Stimulated activated CD4-positive, alpha-beta T cell treated with anti-CD3 and anti-CD28 coated beads, TNF-alpha, amount 100 ng/mL, for 1 hour (primary cell): ENCODE data around the gene PPP4R3A.
"Not testable (repeated sequence)": the region's sequence is repeated elsewhere in the genome, so short reads cannot be mapped to it uniquely, and the experiment has no call there.

Experiments
- DNase-seq, 3 donors: peaks; one replicate each; pipeline ENCODE4 v3.0.0-alpha.2; 2020; ENCODE audit warnings: low read depth in 3 of 3, low spot score in 1 of 3

The PPP4R3A gene

DNA sequence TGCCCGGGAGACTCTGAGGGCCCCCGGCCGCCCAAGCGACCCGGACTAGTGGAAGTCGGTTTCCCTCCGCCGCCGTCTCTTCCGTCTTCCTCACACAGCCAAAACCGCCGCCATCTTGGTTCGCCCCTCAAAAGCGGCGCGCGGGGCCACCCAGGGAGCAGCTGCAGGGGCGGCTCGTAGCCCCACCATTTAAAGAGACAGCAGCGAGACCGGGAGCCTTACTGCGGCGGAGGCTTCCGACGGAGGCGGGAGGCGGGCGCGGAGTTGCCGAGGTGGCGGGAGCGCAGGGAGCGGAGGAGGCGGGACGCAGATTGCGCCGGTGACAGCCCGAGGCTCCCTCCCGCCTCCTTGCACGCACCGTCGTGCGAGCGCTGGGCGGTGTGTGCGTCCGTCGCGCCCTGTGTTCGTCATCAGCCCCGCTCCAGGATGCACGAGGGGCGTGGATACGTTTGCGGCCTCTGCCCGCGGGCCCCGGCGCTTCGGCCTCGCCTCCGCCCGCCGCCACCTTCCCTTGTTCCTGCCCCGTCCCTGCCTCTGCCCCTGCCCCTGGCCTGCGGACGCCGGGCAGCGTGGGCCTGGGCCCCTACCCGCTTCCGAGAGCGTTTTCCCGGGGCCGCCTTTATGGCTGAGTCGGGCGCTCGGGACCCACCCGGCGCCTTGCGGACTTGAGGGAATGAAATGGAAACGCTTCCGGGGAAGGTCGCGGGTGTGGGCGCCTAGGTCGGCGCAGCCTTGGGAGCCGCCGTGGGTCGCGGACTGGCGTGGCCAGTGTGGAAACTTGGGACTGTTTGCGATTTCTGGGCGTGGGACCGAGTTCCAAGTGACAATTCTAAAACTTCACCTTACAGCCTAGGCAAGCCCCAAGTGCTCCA is at the start of gene PPP4R3A:
Gene PPP4R3A (minus strand): TSS at position 140 of the 872 bp plus-strand sequence. CDS start 663 bp downstream, outside the sequence.
- peak; percentile 76 to 87 (median 80) for DNase-seq

DNA sequence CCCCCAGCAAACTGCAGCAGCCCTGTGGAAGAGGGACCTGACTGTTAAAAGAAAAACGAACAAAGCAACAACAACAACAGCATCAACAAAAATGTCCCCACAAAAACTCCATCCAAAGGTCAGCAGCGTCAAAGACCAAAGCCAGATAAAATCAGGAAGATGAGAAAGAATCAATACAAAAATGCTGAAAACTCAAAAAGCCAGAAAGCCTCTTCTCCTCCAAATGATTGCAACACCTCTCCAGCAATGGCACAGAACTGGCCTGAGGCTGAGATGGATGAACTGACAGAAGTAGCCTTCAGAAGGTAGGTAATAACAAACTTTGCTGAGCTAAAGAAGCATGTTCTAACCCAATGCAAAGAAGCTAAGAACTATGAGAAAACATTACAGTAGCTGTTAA is 45.4 kb upstream of the PPP4R3A start:
- DNase-seq, result no peak

DNA sequence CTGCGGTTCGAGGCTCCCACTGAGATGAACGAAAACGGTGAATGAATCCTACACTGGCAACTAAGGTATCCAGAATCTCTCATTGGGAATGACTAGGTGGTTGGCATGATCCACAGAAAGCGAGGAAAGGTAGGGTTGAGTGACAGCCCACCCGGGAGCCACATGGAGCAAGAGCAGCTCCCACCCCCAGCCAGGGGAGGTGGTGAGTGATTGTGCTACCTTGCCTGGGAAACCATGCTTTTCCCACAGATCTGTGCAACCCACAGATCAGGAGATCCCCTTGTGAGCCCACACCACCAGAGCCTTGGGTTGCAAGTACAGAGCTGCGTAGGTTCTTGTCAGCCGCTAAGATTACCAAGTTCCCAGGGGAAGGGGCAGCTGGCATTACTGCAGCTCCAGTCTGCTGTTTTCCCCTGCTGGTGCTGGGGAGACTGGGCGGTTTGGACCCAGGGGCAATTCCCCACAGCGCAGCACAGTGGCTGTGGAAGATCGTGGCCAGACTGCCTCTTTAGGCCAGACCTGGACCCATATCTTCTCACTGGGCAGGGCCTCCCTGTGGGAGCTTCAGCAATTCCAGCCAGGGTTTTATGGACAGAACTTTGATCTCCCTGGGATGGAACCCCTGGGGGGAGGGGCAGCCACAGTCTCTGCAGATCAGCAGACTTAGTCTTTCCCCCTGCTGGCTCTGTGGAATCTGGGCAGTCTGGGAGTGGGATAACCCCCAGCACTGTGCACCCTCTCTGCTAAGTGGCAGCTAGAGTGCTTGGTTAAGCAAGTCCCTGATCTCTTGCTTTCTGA is 44.6 kb upstream of the PPP4R3A start:
- DNase-seq, result no peak

DNA sequence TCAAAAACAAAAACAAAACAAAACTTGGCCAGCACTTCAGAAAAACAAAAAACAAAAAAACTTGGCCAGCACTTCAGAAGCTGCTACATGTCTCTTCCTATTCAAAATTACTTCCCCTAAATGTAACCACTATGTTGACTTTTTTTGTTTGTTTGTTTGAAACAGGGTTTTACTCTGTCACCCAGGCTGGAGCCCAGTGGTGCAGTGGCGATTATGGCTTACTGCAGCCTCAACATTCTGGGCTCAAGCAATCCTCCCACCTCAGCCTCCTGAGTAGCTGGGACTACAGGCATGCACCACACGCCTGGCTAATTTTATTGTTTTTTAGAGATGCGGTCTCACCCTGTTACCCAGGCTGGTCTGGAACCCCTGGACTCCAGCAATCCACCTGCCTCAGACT is 38.0 kb upstream of the PPP4R3A start:
- no peak for DNase-seq

DNA sequence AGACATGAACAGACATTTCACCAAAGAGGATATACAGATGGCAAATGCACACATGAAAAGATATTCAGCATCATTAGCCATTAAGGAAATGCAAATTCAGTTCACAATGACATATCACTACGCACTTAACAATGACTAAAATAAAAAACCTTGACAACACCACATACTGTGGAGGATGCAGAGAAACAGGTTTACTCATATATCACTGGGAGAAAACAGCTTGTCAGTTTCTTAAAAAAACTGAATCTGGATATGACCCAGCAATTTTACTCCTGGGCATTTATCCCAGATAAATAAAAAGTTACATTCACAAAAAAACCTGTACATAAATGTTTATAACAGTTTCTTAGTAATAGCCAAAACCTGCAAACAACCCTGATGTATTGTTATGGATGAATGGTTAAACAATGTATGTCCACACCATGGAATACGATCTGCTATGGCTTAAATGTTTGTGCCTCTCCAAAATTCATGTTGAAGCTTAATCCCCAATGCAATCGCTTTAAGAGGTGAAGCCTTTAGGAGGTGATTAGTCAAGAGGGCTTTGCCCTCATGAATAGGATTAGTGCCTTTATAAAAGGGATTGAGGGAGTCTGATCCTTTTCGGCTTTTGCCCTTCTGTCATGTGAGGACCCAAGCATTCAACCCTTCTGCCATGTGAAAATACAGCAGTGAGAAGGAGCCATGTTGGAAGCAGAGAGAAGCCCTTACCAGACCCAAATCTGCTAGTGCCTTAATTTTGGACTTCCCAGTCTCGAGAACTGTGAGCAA is 36.0 kb upstream of the PPP4R3A start:
- DNase-seq, result no peak

DNA sequence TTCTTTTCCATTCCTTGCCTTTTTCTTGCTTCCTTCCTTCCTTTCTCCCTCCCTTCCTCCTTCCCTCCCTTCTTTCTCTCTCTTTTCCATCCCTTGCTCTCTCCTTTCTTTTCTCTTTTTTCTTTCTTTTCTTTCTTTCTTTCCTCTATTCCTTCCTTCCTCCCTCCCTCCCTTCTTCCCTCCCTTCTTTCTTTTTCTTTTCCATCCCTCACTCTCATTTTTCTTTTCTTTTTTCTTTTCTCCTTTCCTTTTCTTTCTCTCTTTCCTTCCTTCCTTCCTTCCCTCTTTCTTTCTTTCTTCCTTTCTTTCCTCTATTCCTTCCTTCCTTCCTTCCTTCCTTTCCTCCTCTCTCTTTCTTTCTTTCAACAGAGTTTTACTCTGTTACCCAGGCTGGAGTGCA is 35.1 kb upstream of the PPP4R3A start:
- no peak for DNase-seq

DNA sequence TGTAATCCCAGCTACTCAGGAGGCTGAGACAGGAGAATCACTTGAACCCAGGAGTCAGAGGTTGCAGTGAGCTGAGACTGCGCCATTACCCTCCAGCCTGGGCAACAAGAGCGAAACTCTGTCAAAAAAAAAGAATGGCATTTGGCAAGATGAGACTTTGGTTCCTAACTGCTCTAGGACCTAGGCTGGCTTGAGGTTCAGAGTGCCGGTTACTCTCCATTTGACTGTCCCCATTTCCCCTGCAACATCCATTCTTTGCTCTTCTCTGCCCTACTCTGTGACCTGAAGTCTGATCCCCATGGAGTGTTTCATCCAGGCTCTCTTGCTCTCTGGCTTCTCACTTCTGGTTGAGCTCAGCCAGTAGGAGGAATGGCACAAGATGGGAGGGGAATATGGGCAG is 26.2 kb upstream of the PPP4R3A start:
- DNase-seq, result no peak

DNA sequence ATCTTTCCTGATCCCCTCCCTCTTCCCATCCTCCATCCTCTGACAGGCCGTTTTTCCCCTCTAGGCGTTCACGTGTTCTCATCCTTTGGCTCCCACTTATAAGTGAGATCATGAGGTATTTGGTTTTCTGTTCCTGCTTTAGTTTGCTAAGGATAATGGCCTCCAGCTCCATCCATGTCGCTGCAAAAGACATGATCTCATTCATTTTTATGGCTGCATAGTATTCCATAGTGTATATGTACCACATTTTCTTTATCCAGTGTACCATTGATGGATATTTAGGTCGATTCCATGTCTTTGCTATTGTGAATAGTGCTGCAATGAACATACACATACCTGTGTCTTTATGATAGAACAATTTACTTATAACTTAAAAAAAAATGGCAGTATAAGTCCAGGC is 23.9 kb upstream of the PPP4R3A start:
- not testable (repeated sequence) for DNase-seq

DNA sequence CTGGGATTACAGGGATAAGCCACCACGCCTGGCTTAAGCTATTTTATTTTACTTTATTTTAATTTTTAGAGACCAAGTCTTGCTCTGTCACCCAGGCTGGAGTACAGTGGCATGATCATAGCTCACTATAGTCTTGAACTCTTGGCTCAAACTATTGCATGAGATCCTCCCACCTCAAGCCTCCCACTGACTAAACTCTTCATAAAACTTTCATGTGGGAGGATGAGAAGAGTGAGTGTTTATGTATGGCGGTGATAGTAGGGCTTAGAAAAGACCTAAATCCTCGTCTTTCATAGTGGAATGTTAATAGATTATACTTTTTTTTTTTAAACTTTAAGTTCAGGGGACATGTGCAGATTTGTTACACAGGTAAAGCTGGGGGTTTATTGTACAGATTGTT is 23.5 kb upstream of the PPP4R3A start:
- no peak for DNase-seq

DNA sequence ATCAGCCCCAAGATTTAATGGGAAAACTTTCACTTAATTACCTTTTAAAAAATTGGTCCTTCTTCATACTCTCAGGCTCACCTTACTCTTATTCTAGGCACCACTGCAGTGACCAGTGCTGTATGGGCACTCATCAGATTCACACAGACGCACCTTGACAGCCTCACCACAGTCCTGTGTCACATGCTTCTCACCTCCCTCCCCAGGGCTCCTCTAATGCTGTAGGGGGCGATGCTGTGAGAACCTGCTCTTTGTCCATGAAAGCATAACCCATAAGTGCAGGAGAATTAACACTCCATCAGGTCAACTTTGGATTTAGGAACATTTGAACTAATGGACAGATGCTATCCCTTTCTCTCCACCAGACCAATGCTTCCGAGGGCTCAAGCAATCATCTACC is 13.9 kb upstream of the PPP4R3A start:
- DNase-seq, result no peak

DNA sequence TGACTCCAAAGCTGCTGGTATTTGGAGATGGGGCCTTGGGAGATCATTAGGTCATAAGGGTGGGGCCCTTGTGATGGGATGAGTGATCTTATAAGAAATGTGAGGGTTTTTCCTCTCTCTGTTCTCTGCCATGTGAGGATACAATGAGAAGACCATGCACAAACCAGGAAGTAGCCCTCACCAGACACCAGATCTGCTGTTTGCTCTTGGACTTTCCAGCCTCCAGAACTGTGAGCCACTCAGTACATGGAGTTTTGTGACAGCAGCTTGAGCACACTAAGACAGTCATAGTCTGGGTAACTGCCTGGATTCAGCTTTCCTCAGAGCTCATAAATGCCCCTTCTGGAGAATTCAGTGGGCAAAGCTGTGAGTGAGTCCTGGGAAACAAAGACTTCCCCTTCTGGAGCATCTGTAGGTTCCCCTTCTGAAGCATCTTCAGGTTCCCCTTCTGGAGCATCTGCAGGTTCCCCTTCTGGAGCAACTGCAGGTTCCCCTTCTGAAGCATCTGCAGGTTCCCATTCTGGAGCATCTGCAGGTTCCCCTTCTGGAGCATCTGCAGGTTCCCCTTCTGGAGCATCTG is 11.0 kb upstream of the PPP4R3A start:
- no peak for DNase-seq

DNA sequence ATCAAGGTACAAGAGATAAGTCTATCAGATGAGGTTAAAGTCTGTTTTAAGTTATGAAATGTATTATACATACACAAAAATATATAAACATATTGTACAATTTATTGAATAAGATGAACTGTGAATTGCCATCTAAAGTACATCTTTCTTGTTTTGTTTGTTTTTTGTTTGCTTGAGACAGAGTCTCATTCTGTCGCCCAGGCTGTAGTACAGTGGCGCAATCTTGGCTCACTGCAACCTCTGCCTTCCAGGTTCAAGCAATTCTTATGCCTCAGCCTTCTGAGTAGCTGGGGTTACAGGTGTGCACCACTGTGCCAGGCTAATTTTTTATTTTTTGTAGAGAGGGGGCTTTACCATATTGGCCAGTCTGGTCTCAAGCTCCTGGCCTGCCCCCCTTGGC is 10.0 kb upstream of the PPP4R3A start:
- no peak for DNase-seq

DNA sequence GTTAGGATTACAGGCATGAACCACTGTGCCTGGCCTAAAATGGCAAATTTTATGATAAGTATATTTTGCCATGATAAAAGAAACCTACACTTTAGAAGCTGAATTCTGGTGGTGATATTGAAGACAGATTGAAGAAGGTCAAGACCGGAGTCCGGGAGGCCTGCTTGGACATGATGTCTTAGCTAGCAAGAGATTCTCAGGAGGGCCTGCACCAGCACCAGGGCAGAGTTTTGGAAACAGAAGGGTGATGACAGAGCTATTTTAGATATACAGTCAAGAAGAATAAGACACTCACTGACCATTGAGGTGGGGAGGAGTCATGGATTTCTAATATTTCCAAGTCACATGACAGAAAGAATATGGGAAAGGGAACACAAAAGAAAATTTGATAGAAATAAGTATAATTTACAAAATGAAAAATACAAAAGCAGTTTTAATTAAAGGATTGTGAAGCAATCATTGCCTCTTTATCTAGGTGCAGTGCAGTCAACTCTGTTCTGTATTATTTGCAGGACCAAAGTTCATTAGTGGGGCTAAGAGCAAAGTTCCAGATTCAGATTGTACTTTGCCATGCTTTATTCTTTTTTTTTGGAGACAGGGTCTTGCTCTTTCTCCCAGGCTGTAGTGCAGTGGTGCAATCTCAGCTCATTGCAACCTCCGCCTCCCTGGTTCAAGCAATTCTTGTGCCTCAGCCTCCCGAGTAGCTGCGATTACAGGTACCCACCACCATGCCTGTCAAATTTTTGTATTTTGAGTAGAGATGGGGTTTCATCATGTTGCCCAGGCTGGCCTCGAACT is 9.3 kb upstream of the PPP4R3A start:
- no peak for DNase-seq

DNA sequence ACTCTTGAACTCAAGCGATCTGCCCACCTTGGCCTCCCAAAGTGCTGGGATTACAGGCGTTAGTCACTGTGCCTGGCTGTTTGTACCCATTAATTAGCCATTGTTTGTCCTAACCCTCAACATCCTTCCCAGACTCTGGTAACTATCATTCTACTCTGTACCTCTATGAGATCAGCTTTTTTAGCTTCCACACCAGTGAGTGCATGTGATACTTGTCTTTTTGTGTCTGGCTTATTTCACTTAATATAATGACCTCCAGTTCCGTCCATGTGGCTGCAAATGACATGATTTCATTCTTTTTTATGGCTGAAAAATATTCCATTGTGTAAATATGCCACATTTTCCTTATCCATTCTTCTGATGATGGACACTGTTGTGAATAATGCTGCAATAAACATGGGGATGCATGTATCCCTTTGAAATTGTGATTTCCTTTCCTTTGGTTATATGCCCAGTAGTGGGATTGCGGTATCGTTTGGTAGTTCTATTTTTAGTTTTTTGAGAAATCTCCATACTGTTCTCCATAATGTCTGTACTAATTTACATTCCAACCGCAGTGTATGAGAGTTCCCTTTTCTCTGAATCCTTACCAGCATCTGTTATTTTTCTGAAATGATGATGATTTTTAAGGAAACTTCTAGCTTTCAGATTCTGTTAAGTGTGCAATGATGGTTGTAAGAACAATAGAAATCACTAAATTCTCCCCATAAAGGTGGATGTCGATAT is 6.7 kb upstream of the PPP4R3A start:
- no peak for DNase-seq

DNA sequence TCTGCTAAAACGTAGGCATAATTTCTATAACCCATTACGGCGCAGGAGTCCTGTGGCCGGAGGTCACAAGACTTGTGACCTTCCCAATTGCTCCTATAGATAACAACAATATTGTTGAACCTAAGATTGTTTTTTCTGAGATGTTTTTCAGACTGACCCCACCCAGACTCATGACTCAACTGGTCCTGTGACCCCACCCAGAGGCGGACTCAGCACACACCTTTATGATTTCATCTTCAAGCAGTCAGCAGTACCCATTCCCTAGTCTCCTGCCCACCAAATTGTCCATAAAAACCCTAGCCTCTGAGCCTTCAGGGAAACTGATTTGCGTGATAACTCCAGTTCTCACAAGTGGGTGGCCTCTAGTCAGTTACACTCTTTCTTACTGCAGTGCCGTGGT is 5.9 kb upstream of the PPP4R3A start:
- DNase-seq, result no peak

DNA sequence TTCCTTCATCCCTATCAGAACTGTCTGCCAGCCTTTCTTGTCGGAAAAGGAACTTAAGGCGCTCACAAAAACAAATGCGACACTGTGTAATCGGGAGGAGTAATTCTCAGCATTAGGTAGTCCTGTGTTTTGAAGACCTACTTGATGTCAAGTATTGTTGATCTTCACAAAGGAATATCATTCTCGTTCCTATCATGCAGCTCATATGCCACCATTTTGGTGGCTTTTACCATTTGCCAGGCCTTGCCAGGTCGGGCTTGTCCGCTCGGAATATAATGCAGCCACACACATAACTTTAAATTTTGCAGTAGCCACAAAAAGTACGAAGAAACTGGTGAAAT is 903 bp upstream of the PPP4R3A start:
- DNase-seq, result no peak

DNA sequence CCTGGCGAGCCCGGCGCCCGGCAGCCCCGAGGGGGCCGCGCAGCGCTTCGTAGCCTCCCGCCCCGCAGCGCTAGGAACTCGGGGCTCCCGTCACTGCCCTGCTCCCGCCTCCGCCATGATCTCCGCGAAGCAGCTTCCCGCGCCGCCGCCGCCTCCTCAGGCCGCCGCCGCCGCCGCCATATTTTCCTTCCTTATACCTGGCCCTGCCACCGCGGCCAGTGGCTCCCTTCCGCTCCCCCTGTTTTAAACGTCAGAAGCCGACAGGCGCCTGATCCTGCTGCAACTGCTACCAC is 286 bp downstream of the PPP4R3A start:
- DNase-seq, result no peak

DNA sequence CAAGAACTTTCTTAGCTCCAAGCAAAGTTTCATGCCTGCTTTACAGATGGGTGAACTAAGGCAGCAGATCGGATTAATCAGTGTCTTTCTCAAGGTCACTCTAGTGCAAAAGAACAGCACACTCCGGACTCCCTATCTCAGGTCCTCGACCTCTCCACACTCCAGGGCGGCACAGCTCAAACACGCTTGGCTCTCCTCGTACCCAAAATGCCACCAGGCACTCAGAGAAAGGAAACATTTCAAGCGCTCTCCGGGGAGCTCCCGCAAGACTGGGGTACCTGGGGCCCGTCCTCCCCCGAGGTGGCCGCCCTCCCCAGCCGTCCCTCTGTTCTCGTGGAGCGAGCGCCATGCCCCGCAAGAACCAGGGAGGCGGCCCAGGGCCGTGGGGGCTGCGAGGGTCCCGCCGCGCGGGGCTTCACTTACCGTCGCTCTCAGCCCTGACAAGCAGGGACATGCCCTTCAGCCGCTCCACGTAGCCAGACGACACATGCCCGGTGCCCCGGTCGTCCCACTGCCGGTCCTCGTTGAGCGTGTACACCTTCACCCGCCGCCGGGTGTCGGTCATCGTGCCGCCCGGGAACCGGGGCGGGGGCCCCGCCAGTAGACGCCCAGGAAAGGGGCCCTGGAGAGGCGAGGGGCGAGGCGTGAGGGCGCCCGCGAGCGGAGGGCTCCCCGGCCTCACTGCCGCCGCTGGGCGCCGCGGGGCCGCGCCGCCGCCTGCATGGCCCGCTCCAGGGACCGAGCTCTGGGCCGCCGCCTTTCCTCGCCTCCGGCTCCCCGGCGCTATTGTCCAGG is 830 bp downstream of the PPP4R3A start:
- DNase-seq, result peak in 1 of 3 donors; percentile 35

DNA sequence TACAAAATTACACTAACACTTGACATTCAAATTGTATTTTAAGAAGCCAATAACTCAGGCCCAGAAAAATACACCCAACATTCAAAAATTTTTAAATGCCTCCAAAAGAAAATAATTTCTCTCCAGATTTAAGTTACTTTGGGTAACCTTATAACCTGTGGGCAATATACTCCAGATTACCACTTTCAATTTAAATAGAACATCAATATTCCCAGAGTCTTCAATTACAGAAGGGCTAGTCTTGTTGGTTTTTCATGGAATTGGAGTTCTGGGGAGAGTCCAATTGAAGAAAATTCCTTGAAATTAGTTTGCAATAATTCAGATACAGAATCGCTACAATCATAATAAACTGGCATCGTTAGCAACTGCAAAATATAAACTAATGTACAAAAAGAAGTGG is 2.0 kb downstream of the PPP4R3A start:
- DNase-seq, result no peak
